Kidney capillary endothelial cell (primary cell): ENCODE measurements around the gene VAPB.

Experiments used
- DNase-seq: peaks from one replicate; pipeline ENCODE4 v3.0.0-alpha.2; 2018; ENCODE audit warnings: low spot score

The VAPB gene

GRCh38 chr20:58378704-58379103 lies 10.3 kb upstream of the VAPB start:
- DNase-seq = peak; percentile 16

- DNase-seq = no peak
Observed at GRCh38 chr20:58381627-58382026, 7.4 kb upstream of the VAPB start.

- no peak for DNase-seq
Observed at GRCh38 chr20:58382096-58382495, 6.9 kb upstream of the VAPB start.

- no peak for DNase-seq
Observed at GRCh38 chr20:58384821-58385220, 4.2 kb upstream of the VAPB start.

- no peak for DNase-seq
Observed at GRCh38 chr20:58388028-58388601, 914 bp upstream of the VAPB start.

- no peak for DNase-seq
Observed at GRCh38 chr20:58389324-58389967, 417 bp downstream of the VAPB start.

GRCh38 chr20:58389968-58390658 lies 1.1 kb downstream of the VAPB start:
- no peak for DNase-seq

- no peak for DNase-seq
Observed at GRCh38 chr20:58390659-58391035, 1.6 kb downstream of the VAPB start.

GRCh38 chr20:58392286-58392685 lies 3.3 kb downstream of the VAPB start:
- DNase-seq = no peak

- DNase-seq = no peak
Observed at GRCh38 chr20:58393299-58393698, 4.3 kb downstream of the VAPB start.

GRCh38 chr20:58394801-58395200 lies 5.8 kb downstream of the VAPB start:
- DNase-seq = no peak

- no peak for DNase-seq
Observed at GRCh38 chr20:58395604-58396003, 6.6 kb downstream of the VAPB start.

GRCh38 chr20:58397429-58397828 lies 8.4 kb downstream of the VAPB start:
- DNase-seq = no peak

GRCh38 chr20:58398254-58398653 lies 9.2 kb downstream of the VAPB start:
- DNase-seq = no peak

- DNase-seq = no peak
Observed at GRCh38 chr20:58399926-58400325, 10.9 kb downstream of the VAPB start.

GRCh38 chr20:58401162-58401561 lies 12.1 kb downstream of the VAPB start:
- no peak for DNase-seq

GRCh38 chr20:58402305-58402704 lies 13.3 kb downstream of the VAPB start:
- DNase-seq = no peak

GRCh38 chr20:58402827-58403226 lies 13.8 kb downstream of the VAPB start:
- DNase-seq = no peak

GRCh38 chr20:58403272-58403671 lies 14.2 kb downstream of the VAPB start:
- DNase-seq = no peak

- no peak for DNase-seq
Observed at GRCh38 chr20:58405504-58406291, 16.7 kb downstream of the VAPB start.

GRCh38 chr20:58406422-58407001 lies 17.5 kb downstream of the VAPB start:
- no peak for DNase-seq

- peak; percentile 22 for DNase-seq
Observed at GRCh38 chr20:58407201-58407873, 18.3 kb downstream of the VAPB start.
